HG03575 (cell line): ENCODE data around the gene HOXC13.

ENCODE experiments used
- ATAC-seq: cut with Tn5 transposase; IDR thresholded peaks from one replicate; pipeline ENCODE4 v1.9.1; 2021; ENCODE audit not compliant: unreplicated experiment, insufficient number of reproducible peaks, low FRiP score; ENCODE audit errors: extremely low read depth

The HOXC13 gene

DNA sequence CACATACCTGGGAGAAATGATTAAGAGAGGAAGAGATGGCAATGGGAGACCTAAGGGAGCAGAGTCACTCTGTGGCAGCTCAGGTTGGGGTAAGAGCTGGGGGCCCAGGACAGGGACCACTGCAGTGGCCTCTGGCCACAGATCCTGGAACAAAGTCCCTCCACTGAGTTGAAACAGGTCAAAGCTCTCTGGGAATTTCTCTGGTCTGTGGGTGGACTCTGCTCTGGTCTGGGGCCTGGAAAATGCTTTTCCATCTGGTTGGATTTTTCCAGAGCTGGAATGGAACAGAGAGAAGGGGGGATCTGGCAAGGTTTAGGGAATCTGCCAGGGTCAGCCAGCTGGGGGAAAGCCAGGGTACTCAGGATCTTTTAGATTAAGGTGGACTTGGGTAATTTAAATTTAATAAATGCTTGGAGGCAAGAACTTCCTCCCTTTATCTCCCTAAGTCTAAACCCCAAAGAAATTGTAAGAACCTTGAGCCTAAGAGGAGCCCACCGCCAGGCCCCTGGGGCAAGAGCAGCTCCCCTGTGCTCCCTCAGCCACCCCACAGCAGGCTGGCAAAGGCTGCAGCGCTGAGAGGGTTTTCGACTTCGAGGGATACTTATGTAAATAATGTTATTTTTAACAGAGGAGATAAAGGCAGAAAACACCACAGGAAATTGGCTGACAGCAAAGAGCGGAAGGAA lies 50.1 kb downstream of the HOXC13 start:
- no peak for ATAC-seq

DNA sequence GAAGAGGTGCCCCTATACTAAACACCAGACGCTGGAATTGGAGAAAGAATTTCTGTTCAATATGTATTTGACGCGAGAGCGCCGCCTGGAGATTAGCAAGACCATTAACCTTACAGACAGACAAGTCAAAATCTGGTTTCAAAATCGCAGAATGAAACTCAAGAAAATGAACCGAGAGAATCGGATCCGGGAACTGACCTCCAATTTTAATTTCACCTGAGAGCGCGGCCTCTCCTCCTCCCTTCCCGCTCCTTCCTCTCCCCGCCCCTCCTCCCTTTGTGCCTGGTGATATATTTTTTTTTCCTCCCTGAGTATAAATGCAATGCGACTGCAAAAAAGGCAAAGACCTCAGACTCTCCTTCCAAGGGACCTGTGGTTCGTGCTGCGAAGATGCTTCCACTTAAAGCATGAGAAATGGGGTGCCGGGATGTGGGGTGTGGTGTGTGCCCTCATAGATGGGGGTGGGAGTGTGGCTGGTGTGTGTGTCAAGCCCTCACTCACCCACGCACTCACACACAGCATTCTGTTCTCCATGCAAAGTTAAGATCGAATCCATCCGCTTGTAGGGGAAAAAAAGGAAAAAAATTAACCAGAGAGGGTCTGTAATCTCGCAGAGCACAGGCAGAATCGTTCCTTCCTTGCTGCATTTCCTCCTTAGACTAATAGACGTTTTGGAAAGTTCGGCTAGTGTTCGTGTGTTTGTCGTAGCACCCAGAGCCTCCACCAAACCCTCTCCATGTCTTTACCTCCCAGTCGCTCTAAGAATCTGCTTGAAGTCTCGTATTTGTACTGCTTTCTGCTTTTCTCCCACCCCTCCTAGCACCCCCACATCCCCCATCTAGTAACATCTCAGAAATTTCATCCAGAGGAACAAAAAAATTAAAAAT lies 50.8 kb downstream of the HOXC13 start:
- no peak for ATAC-seq

DNA sequence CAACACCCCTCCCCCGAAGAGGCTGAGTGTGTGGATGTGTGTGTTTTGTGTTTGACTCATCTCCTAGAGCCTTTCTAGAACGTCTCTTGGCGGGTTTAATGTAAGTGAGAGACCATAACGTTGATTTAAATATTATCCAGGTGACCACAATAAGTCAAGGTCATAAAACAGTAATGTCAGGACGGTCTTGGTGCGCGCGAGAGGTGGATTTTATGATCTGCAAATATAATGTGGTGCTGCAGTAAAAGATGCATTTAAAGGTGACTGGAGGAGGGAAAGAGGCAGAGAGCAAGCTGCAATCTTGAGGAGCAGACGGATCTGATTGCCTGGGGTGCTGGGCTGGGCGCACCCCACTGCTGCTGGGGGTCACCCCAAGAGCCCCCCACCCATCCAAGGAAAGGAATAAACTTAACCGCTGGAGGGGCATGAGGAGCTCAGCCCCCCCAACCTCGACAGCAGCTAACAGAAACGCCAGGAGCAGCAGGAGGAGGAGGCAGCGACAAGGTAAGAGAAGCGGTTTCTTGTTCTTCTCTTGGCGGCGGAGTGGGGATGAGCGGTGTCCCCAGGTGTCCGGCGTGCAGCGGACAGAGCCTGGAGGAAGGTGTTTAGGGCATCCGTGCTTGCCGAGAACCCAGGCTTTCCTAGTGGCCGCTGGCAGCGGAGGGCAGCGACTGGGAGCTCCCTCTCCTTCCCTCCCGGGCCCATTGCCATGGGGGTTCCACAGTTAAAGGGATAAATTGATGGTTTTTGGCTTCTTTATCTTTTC lies 51.9 kb downstream of the HOXC13 start:
- ATAC-seq, result no peak

DNA sequence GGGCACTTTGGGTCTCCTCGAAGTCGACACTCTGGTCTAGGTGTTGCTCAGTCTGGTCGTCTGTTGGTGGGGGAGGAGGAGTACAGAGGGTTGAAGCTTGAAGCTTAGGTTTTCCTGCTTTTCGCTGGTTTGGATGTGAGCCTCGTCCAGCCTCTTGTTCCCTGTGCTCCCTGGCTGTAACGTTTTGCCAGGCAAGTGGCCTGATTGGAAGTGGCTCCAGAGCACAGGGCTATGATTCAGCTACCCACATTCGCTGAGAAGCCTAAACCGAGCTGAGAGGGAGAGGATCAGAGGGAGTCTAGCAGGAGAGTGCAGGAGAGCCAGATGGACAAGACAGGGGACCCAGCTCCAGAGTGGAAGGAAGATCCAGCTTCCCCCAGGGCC lies 52.4 kb downstream of the HOXC13 start:
- no peak for ATAC-seq

DNA sequence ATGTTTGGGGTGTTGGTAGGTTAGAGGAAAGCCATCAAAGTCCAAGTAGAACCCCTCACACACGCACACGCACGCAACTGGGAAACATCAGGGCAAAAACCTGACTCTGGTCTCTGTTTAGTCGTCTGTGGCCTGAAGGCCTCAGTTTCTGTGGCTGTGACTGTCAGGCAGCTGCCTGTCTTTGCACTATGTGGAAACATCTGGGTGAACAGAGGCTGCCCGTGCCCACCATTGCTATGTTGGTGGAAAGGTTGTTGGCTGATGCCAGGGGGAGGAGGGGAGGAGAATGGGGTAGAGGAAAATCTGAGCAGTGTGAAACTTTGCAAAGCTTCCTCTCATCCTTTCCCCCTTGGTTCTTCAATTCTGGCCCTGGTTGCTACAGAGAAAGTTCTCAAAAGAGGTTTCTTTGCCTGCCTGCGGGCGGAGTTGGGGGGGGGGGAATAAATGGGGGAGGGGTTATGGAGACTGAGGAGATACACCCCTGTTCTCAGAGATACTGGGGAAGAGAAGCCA lies 53.8 kb downstream of the HOXC13 start:
- ATAC-seq, result no peak

DNA sequence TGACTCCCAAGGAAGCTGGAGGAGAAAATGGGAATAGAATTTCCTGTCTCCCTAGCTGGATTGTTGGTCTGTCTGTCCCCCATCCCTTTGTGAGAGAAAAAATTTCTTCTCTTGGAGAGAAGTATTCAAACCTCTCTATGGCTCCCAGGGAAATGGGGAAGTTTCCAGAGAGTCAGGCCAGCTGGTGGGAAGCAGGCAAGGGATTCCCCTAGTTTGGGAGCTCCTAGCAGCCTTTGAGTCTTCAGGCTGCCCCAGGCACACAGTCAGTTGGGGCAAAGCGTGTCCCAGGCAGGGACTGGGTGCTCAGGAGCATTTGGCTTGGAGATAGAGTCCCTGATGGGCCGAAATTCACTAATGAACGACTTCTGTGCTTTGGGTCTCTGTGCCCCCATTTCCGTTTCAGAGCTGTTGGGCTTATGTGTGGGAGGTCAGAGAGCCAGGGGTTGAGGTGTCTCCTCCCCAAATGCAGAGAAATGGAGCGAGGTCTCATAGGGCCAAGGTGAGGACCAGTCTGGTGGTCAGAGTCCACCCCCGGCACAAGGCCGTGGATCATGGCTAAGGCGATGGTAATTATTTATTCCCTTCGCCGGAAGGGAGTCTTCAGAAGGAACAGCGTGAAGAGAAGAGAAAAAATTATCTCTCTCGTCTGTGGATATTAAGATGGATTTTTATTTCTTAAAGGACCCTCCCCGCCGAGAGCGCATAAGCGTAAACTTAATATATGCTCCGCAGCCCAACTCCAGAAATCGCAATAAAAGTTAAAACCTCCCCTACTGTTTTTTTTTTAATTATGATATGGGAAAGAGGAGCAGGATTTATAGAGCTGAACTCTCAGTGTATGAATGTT lies 54.8 kb downstream of the HOXC13 start:
- ATAC-seq, result no peak

DNA sequence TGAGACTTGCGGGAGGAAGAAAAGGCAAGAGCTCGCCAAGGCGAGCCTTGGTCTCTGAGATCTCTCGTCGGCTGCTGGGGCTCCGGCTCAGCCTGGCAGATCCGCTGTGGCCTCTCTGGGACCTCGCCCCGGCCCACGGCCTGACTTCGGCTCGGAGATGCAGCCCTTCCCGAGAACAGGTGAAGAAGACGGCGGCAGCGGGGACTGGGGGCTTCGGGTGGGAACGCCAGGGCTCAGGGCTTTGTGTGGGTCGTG lies 55.3 kb downstream of the HOXC13 start:
- no peak for ATAC-seq

DNA sequence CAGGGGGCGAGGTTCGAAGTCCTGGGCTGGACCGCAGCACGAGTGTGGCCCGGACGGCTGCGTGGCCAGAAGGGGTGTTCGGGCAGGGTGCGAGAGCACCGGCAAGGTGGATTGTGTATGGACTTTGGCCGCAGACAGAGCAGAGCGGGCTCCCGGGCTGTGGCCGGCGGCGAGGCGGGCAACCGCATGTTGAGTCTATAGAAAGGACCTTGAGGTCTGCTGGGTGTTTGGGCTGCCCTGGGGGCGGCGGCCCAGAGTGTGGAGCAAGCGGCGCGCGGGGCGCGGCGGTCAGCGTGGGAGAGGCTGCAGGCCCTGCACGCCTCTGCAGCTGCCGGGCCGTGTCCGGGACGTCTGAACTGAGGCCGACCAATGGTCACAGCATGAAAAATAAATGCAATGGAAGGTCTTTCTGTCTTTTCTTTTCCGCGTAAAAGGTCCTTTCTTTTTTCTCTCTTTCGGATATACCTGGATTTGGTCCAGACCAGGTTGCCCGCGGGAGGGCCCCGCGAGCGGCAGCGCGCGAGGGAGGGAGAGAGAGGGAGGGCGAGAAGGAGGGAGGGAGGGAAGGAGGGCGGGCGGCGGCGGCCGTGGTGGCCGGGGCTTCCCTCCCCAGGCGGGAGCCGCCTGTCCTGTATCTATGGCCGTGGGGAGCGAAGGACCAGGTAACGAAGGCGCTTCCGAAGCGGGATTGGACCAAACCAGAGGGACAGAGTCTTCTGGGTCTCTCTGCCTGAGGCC lies 55.8 kb downstream of the HOXC13 start:
- no peak for ATAC-seq

DNA sequence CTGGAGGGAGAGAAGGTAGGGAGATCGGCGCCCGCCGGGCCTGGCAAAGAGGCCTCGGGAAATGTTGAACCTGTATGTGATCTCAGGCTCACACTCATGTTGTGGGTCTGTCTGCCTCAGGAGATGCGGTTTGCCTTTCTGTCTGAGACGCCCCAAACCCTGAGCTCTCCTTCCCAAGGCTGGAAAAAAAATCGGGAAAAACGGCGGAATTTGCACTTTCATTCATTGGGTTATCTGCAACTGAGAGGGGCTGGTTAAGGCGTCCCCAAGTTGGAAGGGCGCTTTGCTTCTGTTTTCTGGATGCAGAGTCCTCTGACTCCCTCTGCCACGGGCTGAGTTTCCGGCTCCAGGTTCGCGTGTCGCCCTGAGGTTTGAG lies 56.4 kb downstream of the HOXC13 start:
- ATAC-seq, result no peak

DNA sequence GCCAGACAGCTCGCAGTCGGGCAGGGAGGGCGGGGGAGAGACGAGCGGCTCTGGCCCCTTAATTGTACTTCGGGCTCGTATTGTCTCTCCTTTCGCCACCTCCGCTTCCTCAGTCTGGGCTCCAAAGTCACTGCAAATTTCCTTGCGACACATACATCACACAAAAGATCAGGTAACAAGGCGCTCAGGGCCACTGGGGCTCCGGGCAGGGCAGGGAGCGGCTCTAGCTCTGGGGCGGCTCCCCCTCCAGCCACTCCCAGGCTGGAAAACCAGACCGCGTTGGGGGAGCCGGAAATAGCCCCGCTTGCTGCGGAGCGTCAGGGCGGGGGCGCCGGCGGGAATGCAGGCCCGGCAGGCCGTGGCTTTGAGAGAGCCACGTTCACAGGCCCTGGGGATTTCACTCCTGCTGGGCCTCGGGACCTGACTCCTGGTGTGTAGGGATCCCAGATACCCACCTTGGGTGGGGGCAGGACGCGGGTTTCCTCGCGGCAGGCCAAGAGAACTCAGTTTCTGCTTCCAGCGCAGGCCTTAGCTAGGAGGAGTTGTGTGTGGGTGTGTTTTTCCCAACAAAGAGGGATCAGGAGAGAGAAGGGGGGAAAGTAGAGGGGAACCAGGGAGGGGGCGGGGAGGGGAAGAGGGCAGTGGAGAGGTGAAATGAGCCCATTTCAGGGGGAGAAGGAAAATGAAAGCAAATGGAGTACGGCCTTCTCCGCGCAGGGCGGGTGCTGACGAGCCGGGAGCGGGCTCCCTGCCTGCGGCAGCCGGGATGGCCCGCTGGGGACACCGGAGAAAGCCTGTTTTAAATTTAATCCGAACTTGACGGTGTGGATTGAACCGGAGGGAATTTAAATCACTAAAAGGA lies 57.0 kb downstream of the HOXC13 start:
- ATAC-seq, result no peak
